ENCODE measurements around the gene PLD2.

- no peak for TF ChIP-seq CTCF (IDR thresholded peaks at IDR 0.05; ENCODE audit: low read length)
- no peak for TF ChIP-seq EZH2phosphoT487 (IDR thresholded peaks at IDR 0.05; ENCODE audit: low read length)
- TF ChIP-seq EZH2 (optimal IDR thresholded peaks at IDR 0.05; ENCODE audit: low read depth, low read length) = no peak
Observed at GRCh38 chr17:4836221-4836620, 29.3 kb downstream of the PLD2 start.
